KMS-11 (cell line): ENCODE measurements around the gene DDX19B.
"Not testable (repeated sequence)": the region's sequence is repeated elsewhere in the genome, so short reads cannot be mapped to it uniquely, and the experiment has no call there.

Experiments
- H2AFZ ChIP-seq: fragments of 200-600 bp; sonication (generic); 2 replicates; pipeline ENCODE4 v1.6.1; 2016; ENCODE audit warnings: antibody characterized with exemption, mixed run types, low read depth
- H3K27ac ChIP-seq: fragments of 200-600 bp; sonication (generic); 2 replicates; pipeline ENCODE4 v1.6.1; 2016; ENCODE audit warnings: mild to moderate bottlenecking, mixed run types
- H3K27me3 ChIP-seq: fragments of 200-600 bp; sonication (generic); 2 replicates; pipeline ENCODE4 v1.6.1; 2017; ENCODE audit warnings: mild to moderate bottlenecking, low read depth, mixed run types, moderate library complexity; ENCODE audit not compliant: insufficient read depth
- H3K36me3 ChIP-seq: fragments of 200-600 bp; sonication (generic); 2 replicates; pipeline ENCODE4 v1.6.1; 2017; ENCODE audit warnings: mild to moderate bottlenecking, mixed run types; ENCODE audit not compliant: insufficient read depth
- H3K4me1 ChIP-seq: fragments of 200-600 bp; sonication (generic); 2 replicates; pipeline ENCODE4 v1.6.1; 2016; ENCODE audit warnings: mild to moderate bottlenecking, low read depth, mixed run types; ENCODE audit not compliant: poor library complexity, severe bottlenecking
- H3K4me2 ChIP-seq: fragments of 200-600 bp; sonication (generic); 2 replicates; pipeline ENCODE4 v1.7.0; 2016; ENCODE audit warnings: mild to moderate bottlenecking, mixed run types
- H3K4me3 ChIP-seq: fragments of 200-600 bp; sonication (generic); IDR thresholded peaks from 2 replicates; pipeline ENCODE4 v1.6.1; 2017; ENCODE audit warnings: low read depth, low read length, mixed read lengths; ENCODE audit not compliant: insufficient read depth
- H3K79me2 ChIP-seq: fragments of 200-600 bp; sonication (generic); 2 replicates; pipeline ENCODE4 v1.6.1; 2016; ENCODE audit warnings: low read depth, mixed run types; ENCODE audit not compliant: insufficient read depth
- H3K9ac ChIP-seq: fragments of 200-600 bp; sonication (generic); 2 replicates; pipeline ENCODE4 v1.6.1; 2016; ENCODE audit warnings: mild to moderate bottlenecking, mixed run types
- H4K20me1 ChIP-seq: fragments of 200-600 bp; sonication (generic); 2 replicates; pipeline ENCODE4 v1.6.1; 2016; ENCODE audit warnings: mild to moderate bottlenecking, mixed run types; ENCODE audit not compliant: insufficient read depth
- CTCF ChIP-seq: fragments of 200-600 bp; sonication (generic); conservative IDR thresholded peaks from 2 replicates; pipeline ENCODE4 v1.6.1; 2017; ENCODE audit warnings: low read depth, mild to moderate bottlenecking, antibody characterized with exemption, low read length, moderate library complexity, mixed read lengths

The DDX19B gene

GRCh38 chr16:70304892-70305448 lies 6.0 kb downstream of the DDX19B start:
- no peak overlapping the region for H3K9ac ChIP-seq
- H3K4me2 ChIP-seq, result no peak overlapping the region
- no peak for TF ChIP-seq CTCF
- H3K79me2 ChIP-seq, result no peaks in the 10 kb centered on the region
- no peaks in the 10 kb centered on the region for H3K27me3 ChIP-seq
- H3K4me3 ChIP-seq, result no peak overlapping the region
- peaks cover 1% of the 10 kb centered on the region for H3K4me1 ChIP-seq
- H3K27ac ChIP-seq, result no peak overlapping the region
- no peaks in the 10 kb centered on the region for H4K20me1 ChIP-seq
- H3K36me3 ChIP-seq, result no peaks in the 10 kb centered on the region
- no peak overlapping the region for H2AFZ ChIP-seq

GRCh38 chr16:70306880-70307279 lies 7.9 kb downstream of the DDX19B start:
- no peak overlapping the region for H3K27ac ChIP-seq
- no peaks in the 10 kb centered on the region for H3K36me3 ChIP-seq
- H2AFZ ChIP-seq, result no peak overlapping the region
- H3K4me2 ChIP-seq, result no peak overlapping the region
- no peak overlapping the region for H3K9ac ChIP-seq
- H3K27me3 ChIP-seq, result no peaks in the 10 kb centered on the region
- TF ChIP-seq CTCF, result no peak
- no peaks in the 10 kb centered on the region for H3K79me2 ChIP-seq
- H3K4me1 ChIP-seq, result no peaks in the 10 kb centered on the region
- no peak overlapping the region for H3K4me3 ChIP-seq
- H4K20me1 ChIP-seq, result no peaks in the 10 kb centered on the region

- H3K27me3 ChIP-seq, H3K79me2 ChIP-seq, H3K4me2 ChIP-seq, H3K27ac ChIP-seq, H3K4me1 ChIP-seq, H3K4me3 ChIP-seq, H3K9ac ChIP-seq, H3K36me3 ChIP-seq, H2AFZ ChIP-seq, H4K20me1 ChIP-seq: not testable (repeated sequence)
These were observed 8.7 kb downstream of the DDX19B start for GRCh38 chr16:70307726-70308125.

- no peak overlapping the region for H3K9ac ChIP-seq
- no peak overlapping the region for H3K4me3 ChIP-seq
- no peak for TF ChIP-seq CTCF
- H2AFZ ChIP-seq, result no peak overlapping the region
- no peak overlapping the region for H3K4me2 ChIP-seq
- H3K27ac ChIP-seq, result no peak overlapping the region
- no peaks in the 10 kb centered on the region for H3K27me3 ChIP-seq
- H3K36me3 ChIP-seq, result no peaks in the 10 kb centered on the region
- no peaks in the 10 kb centered on the region for H3K79me2 ChIP-seq
- H3K4me1 ChIP-seq, result no peaks in the 10 kb centered on the region
- H4K20me1 ChIP-seq, result no peaks in the 10 kb centered on the region
These were observed 21.1 kb downstream of the DDX19B start for GRCh38 chr16:70320121-70320520.

GRCh38 chr16:70324998-70325747 lies 26.2 kb downstream of the DDX19B start:
- Histone ChIP-seq H3K4me3 (no peak overlapping the region), H3K9ac (no peak overlapping the region), H4K20me1 (no peaks in the 10 kb centered on the region), H3K4me1 (no peaks in the 10 kb centered on the region), H3K4me2 (no peak overlapping the region), H3K27me3 (no peaks in the 10 kb centered on the region), H3K27ac (no peak overlapping the region), H3K79me2 (no peaks in the 10 kb centered on the region), H2AFZ (no peak overlapping the region), H3K36me3 (no peaks in the 10 kb centered on the region)
- no peak for TF ChIP-seq CTCF
